Esophagus muscularis mucosa (tissue), 4 donors: ENCODE results near the gene DISC1.
"Not testable (repeated sequence)": the region's sequence is repeated elsewhere in the genome, so short reads cannot be mapped to it uniquely, and the experiment has no call there.

Experiments used
- EP300 ChIP-seq: sonication (generic); formaldehyde crosslinking; IDR thresholded peaks from one replicate; pipeline ENCODE4 v1.6.1; 2017; ENCODE audit warnings: antibody characterized with exemption
- POLR2A ChIP-seq: fragments of 450-650 bp; IDR thresholded peaks from one replicate; pipeline ENCODE4 v1.6.1; 2017; ENCODE audit warnings: antibody characterized with exemption, moderate library complexity, mild to moderate bottlenecking, low read depth
- POLR2AphosphoS5 ChIP-seq, 2 donors: sonication (generic); formaldehyde crosslinking; IDR thresholded peaks; one replicate each; pipeline ENCODE4 v1.6.1; 2017; ENCODE audit warnings: antibody characterized with exemption in 2 of 2
- TF ChIP-seq, protein P1 (sequence below), 3 experiments: fragments of 200-600 bp in 2 of 3; fragments of 450-650 bp in 1 of 3; sonication (generic) in 2 of 3; IDR thresholded peaks; one replicate each; pipeline ENCODE4 v1.5.1; 2017 to 2019; ENCODE audit warnings: antibody characterized with exemption in 3 of 3, mild to moderate bottlenecking in 2 of 3, moderate library complexity in 1 of 3

DNA sequence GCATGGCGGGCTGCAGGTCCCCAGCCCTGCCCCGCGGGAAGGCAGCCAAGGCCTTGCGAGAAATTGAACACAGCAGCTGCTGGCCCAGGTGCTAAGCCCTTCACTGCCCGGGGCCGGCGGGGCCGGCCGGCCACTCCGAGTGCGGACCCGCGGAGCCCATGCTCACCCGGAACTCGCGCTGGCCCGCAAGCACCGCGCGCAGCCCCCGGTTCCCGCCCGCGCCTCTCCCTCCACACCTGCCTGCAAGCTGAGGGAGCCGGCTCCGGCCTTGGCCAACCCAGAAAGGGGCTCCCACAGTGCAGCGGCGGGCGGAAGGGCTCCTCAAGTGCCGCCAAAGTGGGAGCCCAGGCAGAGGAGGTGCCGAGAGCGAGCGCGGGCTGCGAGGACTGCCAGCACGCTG lies 15.5 kb downstream of the DISC1 start:
- not testable (repeated sequence) for TF ChIP-seq EP300; POLR2A; POLR2AphosphoS5 (IDR thresholded peaks at IDR 0.05)
- TF ChIP-seq, protein P1, sequence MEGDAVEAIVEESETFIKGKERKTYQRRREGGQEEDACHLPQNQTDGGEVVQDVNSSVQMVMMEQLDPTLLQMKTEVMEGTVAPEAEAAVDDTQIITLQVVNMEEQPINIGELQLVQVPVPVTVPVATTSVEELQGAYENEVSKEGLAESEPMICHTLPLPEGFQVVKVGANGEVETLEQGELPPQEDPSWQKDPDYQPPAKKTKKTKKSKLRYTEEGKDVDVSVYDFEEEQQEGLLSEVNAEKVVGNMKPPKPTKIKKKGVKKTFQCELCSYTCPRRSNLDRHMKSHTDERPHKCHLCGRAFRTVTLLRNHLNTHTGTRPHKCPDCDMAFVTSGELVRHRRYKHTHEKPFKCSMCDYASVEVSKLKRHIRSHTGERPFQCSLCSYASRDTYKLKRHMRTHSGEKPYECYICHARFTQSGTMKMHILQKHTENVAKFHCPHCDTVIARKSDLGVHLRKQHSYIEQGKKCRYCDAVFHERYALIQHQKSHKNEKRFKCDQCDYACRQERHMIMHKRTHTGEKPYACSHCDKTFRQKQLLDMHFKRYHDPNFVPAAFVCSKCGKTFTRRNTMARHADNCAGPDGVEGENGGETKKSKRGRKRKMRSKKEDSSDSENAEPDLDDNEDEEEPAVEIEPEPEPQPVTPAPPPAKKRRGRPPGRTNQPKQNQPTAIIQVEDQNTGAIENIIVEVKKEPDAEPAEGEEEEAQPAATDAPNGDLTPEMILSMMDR (IDR thresholded peaks at IDR 0.05): not testable (repeated sequence)
